ENCODE data around the gene KLC3.

The KLC3 gene

GRCh38 chr19:45364696-45365095 is 24.1 kb downstream of the KLC3 start:
- H3K9me3 ChIP-seq (ENCODE audit: low read depth, low read length), result no peaks in the 10 kb centered on the region
- no peak overlapping the region for H3K9ac ChIP-seq (ENCODE audit: insufficient read length)
- peaks cover 3% of the 10 kb centered on the region; the same call in 1 of the 2 replicates for H3K36me3 ChIP-seq (ENCODE audit: insufficient read depth, low read length)
- DNase-seq (ENCODE audit: low read depth, low spot score), result no peak
- H3K27ac ChIP-seq, result no peak overlapping the region
- no peak overlapping the region for H3K4me3 ChIP-seq
- TF ChIP-seq FOXP2 (optimal IDR thresholded peaks at IDR 0.05; ENCODE audit: control extremely low read depth, extremely low read length, insufficient read depth) (no peak), POLR2AphosphoS5 (IDR thresholded peaks at IDR 0.05; ENCODE audit: borderline replicate concordance, low read depth, low read length) (no peak), EZH2 (IDR thresholded peaks at IDR 0.05) (no peak)

DNA sequence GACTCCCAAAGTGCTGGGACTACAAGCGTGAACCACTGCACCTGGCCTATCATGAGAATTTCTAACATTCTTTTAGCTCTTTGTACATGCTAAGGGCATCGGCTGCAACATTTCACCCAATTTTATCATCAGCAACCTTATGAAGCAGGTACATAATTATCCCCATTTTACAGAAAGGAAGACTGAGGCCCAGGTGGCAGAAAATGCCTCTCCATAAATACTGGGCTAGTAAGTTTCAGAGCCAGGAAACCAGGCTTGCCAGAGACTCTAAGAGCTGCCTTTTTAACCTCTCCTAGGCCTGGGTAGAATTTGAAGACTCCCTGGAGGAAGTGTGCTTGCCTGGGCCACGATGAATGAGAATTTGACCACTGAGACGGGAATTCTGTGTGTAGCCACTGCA is 27.6 kb downstream of the KLC3 start:
- no peak for DNase-seq (ENCODE audit: low read depth, low spot score)
- H3K27ac ChIP-seq, result no peak overlapping the region

GRCh38 chr19:45368737-45369340 is 28.3 kb downstream of the KLC3 start:
- Histone ChIP-seq H3K27ac (no peak overlapping the region), H3K9ac (ENCODE audit: insufficient read length) (no peak overlapping the region), H3K4me3 (no peak overlapping the region), H3K9me3 (ENCODE audit: low read depth, low read length) (no peaks in the 10 kb centered on the region), H3K36me3 (ENCODE audit: insufficient read depth, low read length) (no peaks in the 10 kb centered on the region; the same call in 1 of the 2 replicates)
- TF ChIP-seq POLR2AphosphoS5 (IDR thresholded peaks at IDR 0.05; ENCODE audit: borderline replicate concordance, low read depth, low read length) (no peak), FOXP2 (optimal IDR thresholded peaks at IDR 0.05; ENCODE audit: control extremely low read depth, extremely low read length, insufficient read depth) (no peak), EZH2 (IDR thresholded peaks at IDR 0.05) (no peak)
- DNase-seq (ENCODE audit: low read depth, low spot score), result no peak

More for the DNA sequence above, 27.6 kb downstream of the KLC3 start:
- Histone ChIP-seq H3K36me3 (ENCODE audit: insufficient read depth, low read length) (no peaks in the 10 kb centered on the region; the same call in 1 of the 2 replicates), H3K9ac (ENCODE audit: insufficient read length) (no peak overlapping the region), H3K4me3 (no peak overlapping the region), H3K9me3 (ENCODE audit: low read depth, low read length) (no peaks in the 10 kb centered on the region)
- TF ChIP-seq EZH2 (IDR thresholded peaks at IDR 0.05) (no peak), FOXP2 (optimal IDR thresholded peaks at IDR 0.05; ENCODE audit: control extremely low read depth, extremely low read length, insufficient read depth) (no peak), POLR2AphosphoS5 (IDR thresholded peaks at IDR 0.05; ENCODE audit: borderline replicate concordance, low read depth, low read length) (no peak)

DNA sequence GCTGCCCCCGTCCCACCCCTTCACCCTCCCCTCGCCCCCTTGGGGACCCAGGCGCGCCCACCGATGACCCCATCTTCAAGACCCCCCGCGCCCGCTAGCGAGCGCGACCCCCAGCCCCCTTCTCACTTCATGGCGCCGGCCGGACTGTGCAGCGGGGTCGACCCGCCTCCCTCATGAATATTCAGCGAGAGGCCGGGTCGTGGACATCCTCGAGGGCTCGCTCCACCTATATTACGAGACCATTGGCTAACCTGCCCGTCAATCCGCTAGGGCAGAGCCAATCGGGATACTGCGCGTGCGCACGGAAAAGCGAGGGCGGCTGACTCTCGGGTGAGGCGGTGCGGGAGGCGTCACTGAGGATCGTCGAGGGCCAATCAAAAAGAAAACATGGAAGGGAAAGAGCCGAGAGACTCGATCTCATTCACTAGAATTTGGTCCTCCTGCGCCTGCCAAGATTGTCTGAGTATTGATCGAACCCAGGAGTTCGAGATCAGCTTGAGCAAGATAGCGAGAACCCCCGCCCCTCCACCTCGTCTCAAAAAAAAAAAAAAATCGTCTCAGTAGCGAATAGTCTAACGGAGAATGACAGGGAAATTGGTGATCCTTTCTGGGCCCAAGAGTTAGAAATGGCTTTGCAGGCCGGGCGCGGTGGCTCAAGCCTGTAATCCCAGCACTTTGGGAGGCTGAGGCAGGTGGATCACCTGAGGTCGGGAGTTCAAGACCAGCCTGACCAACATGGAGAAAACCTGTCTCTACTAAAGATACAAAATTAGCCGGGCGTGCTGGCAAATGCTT is 30.1 kb downstream of the KLC3 start, which contains the start of gene ERCC2:
Gene ERCC2, minus strand, starts transcription at position 164 of the 795 bp plus-strand sequence. Its CDS starts 33 bp downstream, at position 131.
- Histone ChIP-seq H3K9me3 (ENCODE audit: low read depth, low read length) (no peaks in the 10 kb centered on the region), H3K36me3 (ENCODE audit: insufficient read depth, low read length) (no peaks in the 10 kb centered on the region; the same call in 1 of the 2 replicates), H3K4me3 (peak within 1 kb of the TSS; percentile 86), H3K27ac (peak within 1 kb of the TSS; percentile 85), H3K9ac (ENCODE audit: insufficient read length) (peak within 1 kb of the TSS; percentile 78)
- TF ChIP-seq FOXP2 (optimal IDR thresholded peaks at IDR 0.05; ENCODE audit: control extremely low read depth, extremely low read length, insufficient read depth) (no peak), POLR2AphosphoS5 (IDR thresholded peaks at IDR 0.05; ENCODE audit: borderline replicate concordance, low read depth, low read length) (peak; percentile 55; the same call in 1 of the 2 replicates), EZH2 (IDR thresholded peaks at IDR 0.05) (no peak)
- peak; percentile 91 for DNase-seq (ENCODE audit: low read depth, low spot score)

GRCh38 chr19:45376045-45376724 is 35.6 kb downstream of the KLC3 start:
- TF ChIP-seq FOXP2 (optimal IDR thresholded peaks at IDR 0.05; ENCODE audit: control extremely low read depth, extremely low read length, insufficient read depth), result no peak
- DNase-seq (ENCODE audit: low read depth, low spot score), result peak; percentile 28
- Histone ChIP-seq H3K9me3 (ENCODE audit: low read depth, low read length) (no peaks in the 10 kb centered on the region), H3K27ac (peak overlapping the region; percentile 81), H3K4me3 (no peak overlapping the region), H3K9ac (ENCODE audit: insufficient read length) (no peak overlapping the region), H3K36me3 (ENCODE audit: insufficient read depth, low read length) (no peaks in the 10 kb centered on the region)

- H3K27ac ChIP-seq, result no peak overlapping the region
- no peak overlapping the region for H3K4me3 ChIP-seq
- H3K9me3 ChIP-seq (ENCODE audit: low read depth, low read length), result no peaks in the 10 kb centered on the region
- TF ChIP-seq EZH2 (IDR thresholded peaks at IDR 0.05) (no peak), FOXP2 (optimal IDR thresholded peaks at IDR 0.05; ENCODE audit: control extremely low read depth, extremely low read length, insufficient read depth) (no peak), POLR2AphosphoS5 (IDR thresholded peaks at IDR 0.05; ENCODE audit: borderline replicate concordance, low read depth, low read length) (no peak)
- no peaks in the 10 kb centered on the region for H3K36me3 ChIP-seq (ENCODE audit: insufficient read depth, low read length)
- no peak for DNase-seq (ENCODE audit: low read depth, low spot score)
- H3K9ac ChIP-seq (ENCODE audit: insufficient read length), result no peak overlapping the region
These were observed 39.6 kb downstream of the KLC3 start for GRCh38 chr19:45380107-45380506.

DNA sequence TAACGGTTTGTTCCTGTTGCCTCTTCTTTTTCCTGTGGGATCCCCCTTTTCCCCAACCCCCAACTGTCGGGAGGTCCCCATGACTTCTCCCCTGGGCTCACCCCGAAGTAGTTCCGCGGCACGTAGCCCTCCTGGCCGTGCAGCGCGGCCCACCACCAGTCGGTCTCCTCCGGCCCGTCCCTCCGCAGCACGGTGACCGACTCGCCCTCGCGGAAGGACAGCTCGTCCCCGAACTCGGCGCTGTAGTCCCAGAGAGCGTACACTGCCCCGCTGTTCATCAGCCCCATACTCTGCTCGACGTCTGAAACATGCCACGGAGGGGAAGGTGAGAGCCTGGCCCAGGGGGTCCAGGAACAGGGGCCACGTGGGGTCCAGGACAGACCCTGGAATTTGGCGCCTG is 41.9 kb downstream of the KLC3 start:
- no peaks in the 10 kb centered on the region for H3K36me3 ChIP-seq (ENCODE audit: insufficient read depth, low read length)
- no peak for TF ChIP-seq FOXP2 (optimal IDR thresholded peaks at IDR 0.05; ENCODE audit: control extremely low read depth, extremely low read length, insufficient read depth)
- TF ChIP-seq EZH2 (IDR thresholded peaks at IDR 0.05), result no peak
- TF ChIP-seq POLR2AphosphoS5 (IDR thresholded peaks at IDR 0.05; ENCODE audit: borderline replicate concordance, low read depth, low read length), result no peak
- H3K27ac ChIP-seq, result no peak overlapping the region
- H3K9ac ChIP-seq (ENCODE audit: insufficient read length), result no peak overlapping the region
- no peak overlapping the region for H3K4me3 ChIP-seq
- H3K9me3 ChIP-seq (ENCODE audit: low read depth, low read length), result no peaks in the 10 kb centered on the region
- no peak for DNase-seq (ENCODE audit: low read depth, low spot score)
